Adrenal gland (tissue), 5 donors: ENCODE results near the gene RPS6KA5.

Source experiments
- CTCF ChIP-seq, 6 experiments: fragments of 450-650 bp in 4 of 6; fragments of 200-600 bp in 2 of 6; sonication (generic) in 1 of 6; IDR thresholded peaks; 1 replicate in 5 of 6; 2 replicates in 1 of 6; pipeline versions ENCODE4 v1.5.1 to v1.8.0; 2016 to 2021; ENCODE audit warnings: antibody characterized with exemption in 6 of 6, mild to moderate bottlenecking in 2 of 6, moderate library complexity in 1 of 6
- POLR2A ChIP-seq, 2 donors: fragments of 450-650 bp; IDR thresholded peaks; one replicate each; pipeline ENCODE4 v1.6.1; 2017; ENCODE audit warnings: antibody characterized with exemption in 2 of 2, mild to moderate bottlenecking in 2 of 2, moderate library complexity in 1 of 2
- donor health status: DM: no; HTN: no; CAD: no.

- TF ChIP-seq CTCF (IDR thresholded peaks at IDR 0.05) = no peak
- no peak for TF ChIP-seq POLR2A (IDR thresholded peaks at IDR 0.05)
Observed at GRCh38 chr14:91084516-91084915, 24.1 kb upstream of the RPS6KA5 start.
